HUES48 (cell line): ENCODE data around the gene TBC1D22A.

Source experiments
- H3K27ac ChIP-seq: one replicate; pipeline ENCODE4 v1.7.0; 2013; ENCODE audit warnings: low read depth, low read length, inconsistent platforms
- H3K27me3 ChIP-seq: 2 replicates; pipeline ENCODE4 v1.6.1; 2013; ENCODE audit warnings: mild to moderate bottlenecking, low read length; ENCODE audit not compliant: control insufficient read depth, insufficient read depth
- H3K36me3 ChIP-seq: 2 replicates; pipeline ENCODE4 v1.6.1; 2013; ENCODE audit warnings: low read length; ENCODE audit not compliant: control insufficient read depth, insufficient read depth
- H3K4me1 ChIP-seq: 2 replicates; pipeline ENCODE4 v1.6.1; 2013; ENCODE audit warnings: mild to moderate bottlenecking, low read length; ENCODE audit not compliant: control insufficient read depth, insufficient read depth
- H3K4me3 ChIP-seq: 2 replicates; pipeline ENCODE4 v1.5.1; 2013; ENCODE audit warnings: mild to moderate bottlenecking, low read depth, low read length
- H3K9ac ChIP-seq: 2 replicates; pipeline ENCODE4 v1.6.1; 2013; ENCODE audit warnings: mild to moderate bottlenecking, low read depth, low read length, moderate library complexity
- H3K9me3 ChIP-seq: 2 replicates; pipeline ENCODE4 v1.6.1; 2013; ENCODE audit warnings: low read length; ENCODE audit not compliant: control insufficient read depth, insufficient read depth

TBC1D22A gene

DNA sequence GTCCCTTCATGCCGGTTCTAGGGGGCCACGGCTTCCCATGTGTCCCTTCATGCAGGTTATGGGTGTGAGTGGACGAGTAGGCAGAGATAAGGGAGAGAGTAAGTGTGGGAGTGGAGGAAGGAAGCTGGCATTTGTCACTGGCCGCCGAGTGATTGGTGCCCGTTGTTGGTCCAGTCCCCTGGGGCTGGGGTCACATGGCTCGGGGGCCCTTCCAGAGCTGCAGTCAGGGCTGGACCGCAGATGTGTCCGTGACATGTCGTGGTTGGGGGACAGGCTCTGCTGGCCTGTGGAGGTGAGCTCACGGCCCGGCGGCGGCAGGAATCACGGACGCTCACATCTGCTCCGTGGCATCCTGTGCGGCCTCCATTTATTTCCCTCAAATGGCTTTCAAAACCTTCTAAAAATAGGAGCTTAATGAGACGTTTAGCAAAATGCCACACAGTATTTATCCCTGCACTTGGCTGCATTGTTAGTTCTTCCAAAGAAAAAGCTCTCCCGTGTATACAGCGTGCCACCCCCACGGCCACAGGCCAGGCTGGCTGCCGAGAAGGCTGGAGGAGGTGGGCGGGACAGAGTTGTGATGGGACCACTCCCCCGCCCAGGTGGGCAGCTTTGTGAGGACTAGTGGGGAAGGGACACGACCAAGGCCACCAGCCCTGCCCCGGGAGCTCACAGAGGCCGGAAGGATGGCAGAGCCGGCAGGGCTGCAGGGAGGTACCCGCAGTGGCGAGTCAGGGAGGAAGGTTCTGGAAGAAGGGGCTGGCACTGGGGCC lies 386.7 kb downstream of the TBC1D22A start:
- Histone ChIP-seq H3K36me3 (no peaks in the 10 kb centered on the region), H3K27me3 (no peaks in the 10 kb centered on the region), H3K27ac (no peak overlapping the region), H3K4me3 (no peak overlapping the region), H3K9ac (no peak overlapping the region), H3K4me1 (no peaks in the 10 kb centered on the region), H3K9me3 (no peaks in the 10 kb centered on the region)

- H3K27me3 ChIP-seq: no peaks in the 10 kb centered on the region
- H3K4me1 ChIP-seq: no peaks in the 10 kb centered on the region
- H3K4me3 ChIP-seq: no peak overlapping the region
- H3K27ac ChIP-seq: no peak overlapping the region
- no peaks in the 10 kb centered on the region for H3K36me3 ChIP-seq
- H3K9me3 ChIP-seq: no peaks in the 10 kb centered on the region
- no peak overlapping the region for H3K9ac ChIP-seq
Observed at GRCh38 chr22:47149976-47150375, 387.5 kb downstream of the TBC1D22A start.

DNA sequence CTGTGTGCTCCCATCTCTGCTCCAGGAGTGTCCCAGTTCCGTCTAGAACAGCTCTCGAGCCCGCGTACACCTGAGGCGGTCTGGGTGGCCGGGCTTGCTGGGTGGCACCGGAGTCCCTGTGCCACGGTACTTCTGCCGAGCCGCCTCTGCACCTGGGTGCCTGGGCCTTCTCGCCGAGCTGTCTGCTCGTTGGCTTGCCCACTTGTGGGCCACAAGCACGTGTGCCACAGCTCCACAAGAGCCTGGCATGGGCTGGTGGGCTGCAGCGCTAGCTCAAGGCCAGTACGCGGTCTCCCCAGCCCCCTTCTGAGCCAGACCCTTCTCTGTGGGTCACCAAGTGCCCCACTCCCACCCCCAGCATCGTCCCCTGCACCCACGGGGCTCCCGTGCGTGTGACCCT lies 388.0 kb downstream of the TBC1D22A start:
- no peaks in the 10 kb centered on the region for H3K4me1 ChIP-seq
- no peak overlapping the region for H3K27ac ChIP-seq
- H3K4me3 ChIP-seq: no peak overlapping the region
- no peaks in the 10 kb centered on the region for H3K27me3 ChIP-seq
- no peak overlapping the region for H3K9ac ChIP-seq
- H3K9me3 ChIP-seq: no peaks in the 10 kb centered on the region
- H3K36me3 ChIP-seq: no peaks in the 10 kb centered on the region

DNA sequence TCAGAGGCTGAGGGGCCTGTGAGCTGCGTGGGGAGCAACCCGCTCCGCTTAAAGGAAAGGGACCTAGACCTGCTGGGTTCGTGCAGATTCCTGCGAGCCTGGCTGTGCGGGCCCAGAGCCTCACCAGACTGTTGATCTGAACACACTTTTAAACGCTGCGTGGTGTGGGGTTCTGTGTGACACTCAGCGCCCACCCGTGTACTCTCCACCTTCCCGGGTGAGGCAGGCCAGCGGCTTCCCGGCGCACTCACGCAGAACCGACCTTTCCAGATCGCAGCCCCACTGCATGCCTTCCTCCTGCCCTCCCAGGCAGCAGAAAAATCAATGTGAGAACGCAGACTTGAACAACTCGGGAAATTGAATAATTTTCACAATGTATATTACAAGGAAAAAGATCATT lies 388.6 kb downstream of the TBC1D22A start:
- Histone ChIP-seq H3K9me3 (no peaks in the 10 kb centered on the region), H3K27ac (no peak overlapping the region), H3K36me3 (no peaks in the 10 kb centered on the region), H3K27me3 (no peaks in the 10 kb centered on the region), H3K4me1 (no peaks in the 10 kb centered on the region), H3K4me3 (no peak overlapping the region), H3K9ac (no peak overlapping the region)

DNA sequence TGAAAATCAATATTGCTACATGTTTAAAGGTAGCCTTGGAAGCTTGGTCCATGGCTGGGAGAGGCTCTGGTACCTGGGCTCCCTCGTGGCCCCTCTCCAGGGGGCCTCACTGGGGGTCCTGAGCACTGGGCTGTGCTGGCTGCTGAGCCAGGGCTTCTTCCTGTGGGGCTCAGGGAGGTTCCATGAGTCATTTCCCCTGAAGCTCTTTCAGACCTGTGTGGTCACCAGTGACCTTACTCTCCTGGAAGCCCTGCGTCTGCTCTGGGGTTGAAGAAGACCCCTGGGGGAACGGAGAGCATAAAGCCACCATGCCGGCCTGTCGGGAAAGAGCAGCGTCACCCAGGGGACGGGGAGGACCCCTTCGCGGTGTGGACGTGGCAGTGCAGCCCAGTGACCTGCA lies 389.0 kb downstream of the TBC1D22A start:
- no peak overlapping the region for H3K27ac ChIP-seq
- no peaks in the 10 kb centered on the region for H3K27me3 ChIP-seq
- H3K36me3 ChIP-seq: no peaks in the 10 kb centered on the region
- H3K4me1 ChIP-seq: no peaks in the 10 kb centered on the region
- H3K4me3 ChIP-seq: no peak overlapping the region
- no peaks in the 10 kb centered on the region for H3K9me3 ChIP-seq
- no peak overlapping the region for H3K9ac ChIP-seq

DNA sequence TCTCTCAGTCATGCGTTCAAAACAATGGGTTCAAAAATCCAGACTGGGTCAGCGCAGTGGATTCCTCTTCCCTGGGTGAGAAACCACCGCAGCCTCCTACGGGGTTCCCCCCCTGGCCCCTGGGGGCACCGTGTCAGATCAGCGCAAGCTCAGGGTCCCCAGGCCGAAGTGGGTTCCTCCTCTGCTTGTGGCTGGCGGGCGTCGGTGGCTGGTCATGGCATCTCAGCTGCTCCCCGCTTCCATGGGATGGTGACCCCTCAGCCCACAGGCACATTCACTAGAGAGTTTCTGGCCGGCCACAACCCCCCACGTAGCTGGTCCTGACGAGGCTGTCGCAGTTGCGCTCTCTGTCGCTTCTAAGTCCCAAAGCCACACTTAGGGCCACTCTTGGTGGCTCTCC lies 389.8 kb downstream of the TBC1D22A start:
- no peak overlapping the region for H3K27ac ChIP-seq
- H3K9ac ChIP-seq: no peak overlapping the region
- H3K4me3 ChIP-seq: no peak overlapping the region

GRCh38 chr22:47152938-47153337 lies 390.5 kb downstream of the TBC1D22A start:
- Histone ChIP-seq H3K9me3 (no peaks in the 10 kb centered on the region), H3K36me3 (no peaks in the 10 kb centered on the region), H3K4me3 (no peak overlapping the region), H3K9ac (no peak overlapping the region), H3K4me1 (no peaks in the 10 kb centered on the region), H3K27me3 (no peaks in the 10 kb centered on the region), H3K27ac (no peak overlapping the region)

More for the DNA sequence above, 389.8 kb downstream of the TBC1D22A start:
- Histone ChIP-seq H3K27me3 (no peaks in the 10 kb centered on the region), H3K4me1 (no peaks in the 10 kb centered on the region), H3K36me3 (no peaks in the 10 kb centered on the region), H3K9me3 (no peaks in the 10 kb centered on the region)

DNA sequence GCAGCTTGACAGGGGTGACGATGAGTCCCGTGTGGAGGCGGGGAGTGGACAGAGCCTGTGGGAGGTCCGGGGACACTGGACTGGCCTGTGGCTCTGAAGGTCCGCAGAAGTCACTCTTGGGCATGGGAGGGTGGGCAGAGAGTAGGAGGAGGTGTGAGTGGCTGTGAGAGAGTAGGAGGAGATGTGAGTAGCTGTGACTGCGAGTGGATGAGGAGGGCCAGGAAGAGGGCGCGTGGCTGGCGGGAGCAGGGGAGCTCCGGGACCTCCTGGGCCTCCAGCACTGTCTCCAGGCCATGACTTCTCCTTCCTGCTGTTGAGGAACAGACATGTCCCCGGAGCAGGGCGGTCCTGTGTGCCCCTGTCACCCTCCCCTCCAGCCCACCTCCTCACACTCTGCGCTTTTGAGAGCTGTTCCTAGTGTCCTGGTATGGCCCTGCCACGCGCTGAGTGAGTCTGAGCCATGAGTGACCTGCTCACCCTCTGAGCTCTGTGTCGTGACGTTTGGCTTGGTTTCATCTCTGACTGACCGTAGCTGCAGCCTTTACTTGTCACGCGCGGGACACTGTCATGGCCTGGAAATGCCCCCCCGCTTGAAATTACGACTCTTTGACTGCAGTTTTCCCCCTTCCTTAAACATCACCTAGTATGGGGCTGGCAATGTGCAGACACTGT lies 391.5 kb downstream of the TBC1D22A start:
- H3K4me1 ChIP-seq: no peaks in the 10 kb centered on the region
- no peaks in the 10 kb centered on the region for H3K27me3 ChIP-seq
- no peak overlapping the region for H3K9ac ChIP-seq
- H3K27ac ChIP-seq: no peak overlapping the region
- no peaks in the 10 kb centered on the region for H3K9me3 ChIP-seq
- H3K4me3 ChIP-seq: no peak overlapping the region
- H3K36me3 ChIP-seq: no peaks in the 10 kb centered on the region

- no peak overlapping the region for H3K4me3 ChIP-seq
- no peaks in the 10 kb centered on the region for H3K4me1 ChIP-seq
- H3K27me3 ChIP-seq: no peaks in the 10 kb centered on the region
- H3K36me3 ChIP-seq: no peaks in the 10 kb centered on the region
- H3K9me3 ChIP-seq: no peaks in the 10 kb centered on the region
- H3K9ac ChIP-seq: no peak overlapping the region
- no peak overlapping the region for H3K27ac ChIP-seq
Observed at GRCh38 chr22:47154621-47155081, 392.2 kb downstream of the TBC1D22A start.

DNA sequence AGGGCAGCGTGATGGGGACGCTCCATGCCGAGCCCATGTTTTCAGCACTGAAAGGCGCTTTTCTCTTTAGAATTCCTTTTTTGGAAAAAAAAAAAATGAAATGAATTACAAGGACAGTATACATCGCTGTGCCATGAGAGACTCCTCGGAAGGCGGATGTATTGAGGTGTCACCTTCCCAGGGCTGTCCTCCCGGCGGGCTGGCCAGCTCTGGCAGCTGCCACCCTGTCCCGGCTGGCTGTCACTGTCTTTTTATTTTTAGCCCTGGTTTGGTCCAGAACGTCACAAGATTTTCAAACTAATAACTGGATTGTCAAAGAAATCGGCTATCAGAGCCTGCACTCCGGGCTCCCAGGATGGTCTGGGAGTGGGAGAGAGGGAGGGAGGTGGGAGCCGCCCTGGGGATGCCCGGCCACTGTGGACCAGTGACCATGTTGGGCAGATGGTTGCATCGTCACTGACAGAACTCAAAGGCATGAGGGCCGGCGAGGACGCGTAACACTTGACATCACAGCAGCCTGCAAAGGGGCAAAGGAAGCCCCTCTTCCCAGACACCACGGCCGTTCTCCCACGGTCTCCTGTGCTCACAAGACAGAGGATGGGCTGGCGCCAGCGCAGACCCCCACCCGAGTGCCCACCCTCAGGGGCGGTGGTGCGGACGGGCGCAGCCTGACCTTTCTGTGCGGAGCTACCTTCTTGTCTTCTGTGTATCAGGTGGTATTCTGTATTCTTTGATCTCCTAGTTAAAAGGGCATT lies 392.9 kb downstream of the TBC1D22A start:
- H3K36me3 ChIP-seq: no peaks in the 10 kb centered on the region
- no peaks in the 10 kb centered on the region for H3K27me3 ChIP-seq
- H3K4me1 ChIP-seq: no peaks in the 10 kb centered on the region
- no peak overlapping the region for H3K9ac ChIP-seq
- no peak overlapping the region for H3K27ac ChIP-seq
- no peak overlapping the region for H3K4me3 ChIP-seq
- H3K9me3 ChIP-seq: no peaks in the 10 kb centered on the region

GRCh38 chr22:47155912-47156311 lies 393.5 kb downstream of the TBC1D22A start:
- Histone ChIP-seq H3K36me3 (no peaks in the 10 kb centered on the region), H3K27ac (no peak overlapping the region), H3K27me3 (no peaks in the 10 kb centered on the region), H3K9ac (no peak overlapping the region), H3K4me1 (no peaks in the 10 kb centered on the region), H3K9me3 (no peaks in the 10 kb centered on the region), H3K4me3 (no peak overlapping the region)
